Chondrocyte (in vitro differentiated cells): Measurements from ENCODE around the gene GJB4. TPM values are rescaled to one million over a fixed set of nuclear protein-coding genes. Genes with fewer than 3 reads are reported as not detected.

ENCODE experiments used
- DNase-seq: peaks from one replicate; pipeline ENCODE4 v3.0.0; 2021; ENCODE audit warnings: mixed read lengths, low spot score
- H3K27ac Mint-ChIP-seq: one replicate; pipeline ENCODE4 v1.8.0; 2021; ENCODE audit warnings: mild to moderate bottlenecking, moderate library complexity, mixed read lengths; ENCODE audit not compliant: unreplicated experiment
- H3K27me3 Mint-ChIP-seq: 2 replicates; pipeline ENCODE4 v1.8.0; 2021; ENCODE audit warnings: low read depth, mixed read lengths
- H3K36me3 Mint-ChIP-seq: 2 replicates; pipeline ENCODE4 v1.8.0; 2021; ENCODE audit warnings: low read depth, mixed read lengths
- H3K4me1 Mint-ChIP-seq: 2 replicates; pipeline ENCODE4 v1.8.0; 2021; ENCODE audit warnings: low read depth, mild to moderate bottlenecking, mixed read lengths
- H3K4me3 Mint-ChIP-seq: one replicate; pipeline ENCODE4 v1.8.0; 2021; ENCODE audit warnings: mild to moderate bottlenecking, moderate library complexity, mixed read lengths; ENCODE audit not compliant: unreplicated experiment
- H3K9me3 Mint-ChIP-seq: 2 replicates; pipeline ENCODE4 v1.8.0; 2021; ENCODE audit warnings: low read depth, mixed read lengths
- CTCF ChIP-seq: fragments of 200-600 bp; sonication (generic); IDR thresholded peaks from 2 replicates; pipeline ENCODE4 v1.5.0; 2021; ENCODE audit warnings: antibody characterized with exemption, mild to moderate bottlenecking, moderate library complexity
- total RNA-seq: library from RNA; stranded (reverse); gene quantifications from 3 replicates; pipeline ENCODE4 v1.2.1, GENCODE V29; 2021

GJB4 gene
- total RNA-seq, 1 donor from 2014 or later = not detected

- Mint-ChIP-seq H3K4me1 (peaks cover 36% of the 10 kb centered on the region), H3K27me3 (peaks cover 12% of the 10 kb centered on the region), H3K27ac (peak overlapping the region; percentile 42), H3K4me3 (no peak overlapping the region), H3K9me3 (peaks cover 7% of the 10 kb centered on the region), H3K36me3 (peaks cover 2% of the 10 kb centered on the region)
- peak; percentile 91 for TF ChIP-seq CTCF
- no peak for DNase-seq
Observed at GRCh38 chr1:34786521-34787325, 27.2 kb downstream of the GJB4 start.

- Mint-ChIP-seq H3K9me3 (peaks cover 7% of the 10 kb centered on the region), H3K4me3 (no peak overlapping the region), H3K4me1 (peaks cover 42% of the 10 kb centered on the region), H3K27ac (no peak overlapping the region), H3K36me3 (peaks cover 2% of the 10 kb centered on the region), H3K27me3 (peaks cover 10% of the 10 kb centered on the region)
- no peak for DNase-seq
- peak; percentile 58 for TF ChIP-seq CTCF
Observed at GRCh38 chr1:34787461-34788420, 28.2 kb downstream of the GJB4 start.

GRCh38 chr1:34790985-34791384, 31.4 kb downstream of the GJB4 start:
- peaks cover 7% of the 10 kb centered on the region for H3K9me3 Mint-ChIP-seq
- peak overlapping the region; percentile 30 for H3K27ac Mint-ChIP-seq
- TF ChIP-seq CTCF = no peak
- H3K4me3 Mint-ChIP-seq = no peak overlapping the region
- no peak for DNase-seq
- peaks cover 13% of the 10 kb centered on the region for H3K36me3 Mint-ChIP-seq
- peaks cover 6% of the 10 kb centered on the region for H3K27me3 Mint-ChIP-seq
- H3K4me1 Mint-ChIP-seq = peaks cover 53% of the 10 kb centered on the region

- TF ChIP-seq CTCF = no peak
- H3K27ac Mint-ChIP-seq = no peak overlapping the region
- H3K4me3 Mint-ChIP-seq = peak overlapping the region; percentile 53
- no peak for DNase-seq
- H3K4me1 Mint-ChIP-seq = peaks cover 44% of the 10 kb centered on the region
- H3K27me3 Mint-ChIP-seq = peaks cover 7% of the 10 kb centered on the region
- H3K9me3 Mint-ChIP-seq = peaks cover 7% of the 10 kb centered on the region
- H3K36me3 Mint-ChIP-seq = peaks cover 16% of the 10 kb centered on the region
Observed at GRCh38 chr1:34792424-34792823, 32.9 kb downstream of the GJB4 start.
